Hematopoietic multipotent progenitor cell treated with erythropoietin and hydrocortisone succinate and interleukin-3 and kit ligand, for 17 days (in vitro differentiated cells): ENCODE results near the gene CSNK1A1.
"Not testable (repeated sequence)": the region's sequence is repeated elsewhere in the genome, so short reads cannot be mapped to it uniquely, and the experiment has no call there.

Experiments
- DNase-seq: peaks from one replicate; pipeline ENCODE4 v3.0.0-alpha.2; 2015; ENCODE audit warnings: low spot score

Gene CSNK1A1

GRCh38 chr5:149529463-149529862 lies 21.8 kb downstream of the CSNK1A1 start:
- no peak for DNase-seq

- DNase-seq = no peak
Observed at GRCh38 chr5:149528281-149529060, 22.8 kb downstream of the CSNK1A1 start.

GRCh38 chr5:149526845-149527590 lies 24.2 kb downstream of the CSNK1A1 start:
- no peak for DNase-seq

- peak; percentile 38 for DNase-seq
Observed at GRCh38 chr5:149521739-149522685, 29.2 kb downstream of the CSNK1A1 start.

GRCh38 chr5:149519601-149520000 lies 31.6 kb downstream of the CSNK1A1 start:
- peak; percentile 56 for DNase-seq

- DNase-seq = no peak
Observed at GRCh38 chr5:149518620-149519019, 32.6 kb downstream of the CSNK1A1 start.

GRCh38 chr5:149517461-149518122 lies 33.6 kb downstream of the CSNK1A1 start:
- DNase-seq = no peak

- DNase-seq = no peak
Observed at GRCh38 chr5:149514512-149514911, 36.7 kb downstream of the CSNK1A1 start.

GRCh38 chr5:149513372-149513947 lies 37.8 kb downstream of the CSNK1A1 start:
- not testable (repeated sequence) for DNase-seq

GRCh38 chr5:149510136-149510535 lies 41.1 kb downstream of the CSNK1A1 start:
- DNase-seq = no peak

- no peak for DNase-seq
Observed at GRCh38 chr5:149504677-149505076, 46.6 kb downstream of the CSNK1A1 start.

- DNase-seq = no peak
Observed at GRCh38 chr5:149503006-149503405, 48.2 kb downstream of the CSNK1A1 start.

GRCh38 chr5:149500922-149501582 lies 50.2 kb downstream of the CSNK1A1 start:
- DNase-seq = no peak

- no peak for DNase-seq
Observed at GRCh38 chr5:149498724-149499336, 52.4 kb downstream of the CSNK1A1 start.

- DNase-seq = no peak
Observed at GRCh38 chr5:149497357-149497756, 53.9 kb downstream of the CSNK1A1 start.

- DNase-seq = no peak
Observed at GRCh38 chr5:149496917-149497316, 54.3 kb downstream of the CSNK1A1 start.

- no peak for DNase-seq
Observed at GRCh38 chr5:149496166-149496565, 55.1 kb downstream of the CSNK1A1 start.

- DNase-seq = no peak
Observed at GRCh38 chr5:149495673-149496072, 55.6 kb downstream of the CSNK1A1 start.

- DNase-seq = no peak
Observed at GRCh38 chr5:149493316-149493715, 57.9 kb downstream of the CSNK1A1 start.

- DNase-seq = no peak
Observed at GRCh38 chr5:149492781-149493180, 58.5 kb downstream of the CSNK1A1 start.
